Measurements from ENCODE around the gene CYP2C19.
"Not testable (repeated sequence)": the region's sequence is repeated elsewhere in the genome, so short reads cannot be mapped to it uniquely, and the experiment has no call there.

The CYP2C19 gene

DNA sequence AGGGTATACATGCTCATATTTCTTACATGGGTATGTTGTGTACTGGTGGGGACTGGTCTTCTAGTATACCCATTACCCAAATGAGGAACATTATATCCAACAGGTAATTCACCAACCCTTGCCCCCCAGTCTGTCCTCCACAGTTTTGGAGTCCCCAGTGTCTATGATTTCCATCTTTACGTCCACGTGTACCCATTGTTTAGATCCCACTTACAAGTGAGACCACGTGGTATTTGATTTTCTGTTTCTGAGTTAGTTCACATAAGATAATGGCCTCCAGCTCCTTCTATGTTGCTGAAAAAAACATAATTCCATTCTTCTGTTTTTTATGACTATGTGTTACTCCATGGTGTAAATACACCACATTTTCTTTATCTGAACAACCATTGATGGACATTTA lies 126.6 kb downstream of the CYP2C19 start:
- DNase-seq: no peak

DNA sequence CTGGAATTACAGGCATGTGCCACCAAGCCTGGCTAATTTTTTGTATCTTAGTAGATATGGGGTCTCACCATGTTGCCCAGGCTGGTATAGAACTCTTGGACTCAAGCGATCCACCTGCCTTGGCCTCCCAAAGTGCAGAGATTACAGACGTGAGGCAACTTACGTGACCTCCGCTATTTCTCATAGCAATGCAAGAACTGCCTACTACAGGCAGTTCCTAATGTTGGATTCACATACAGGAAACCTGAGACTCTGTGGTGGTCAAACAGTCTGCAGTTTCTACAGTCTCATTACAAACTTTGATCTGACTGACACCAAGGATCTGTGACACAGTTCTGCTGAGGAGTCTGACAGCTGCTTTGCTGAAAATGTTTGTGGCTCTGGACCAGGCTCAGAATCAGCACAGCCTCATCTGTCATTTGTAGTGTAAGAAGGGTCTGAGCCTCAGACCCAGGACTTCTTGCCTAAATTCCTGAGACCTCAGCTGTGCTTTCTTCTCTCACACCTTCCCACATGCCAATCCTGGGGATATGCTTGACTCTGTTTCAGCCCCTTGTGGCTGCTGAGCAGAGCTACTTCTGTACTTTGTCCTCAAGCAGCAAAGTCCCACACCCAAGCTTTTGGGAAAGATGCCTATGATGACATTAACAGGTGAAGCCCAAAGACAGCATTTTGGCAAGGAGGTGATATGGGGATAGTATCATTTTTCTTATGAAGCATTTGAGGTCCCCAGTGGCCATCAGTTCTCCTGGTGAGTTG lies 128.0 kb downstream of the CYP2C19 start:
- DNase-seq: no peak

DNA sequence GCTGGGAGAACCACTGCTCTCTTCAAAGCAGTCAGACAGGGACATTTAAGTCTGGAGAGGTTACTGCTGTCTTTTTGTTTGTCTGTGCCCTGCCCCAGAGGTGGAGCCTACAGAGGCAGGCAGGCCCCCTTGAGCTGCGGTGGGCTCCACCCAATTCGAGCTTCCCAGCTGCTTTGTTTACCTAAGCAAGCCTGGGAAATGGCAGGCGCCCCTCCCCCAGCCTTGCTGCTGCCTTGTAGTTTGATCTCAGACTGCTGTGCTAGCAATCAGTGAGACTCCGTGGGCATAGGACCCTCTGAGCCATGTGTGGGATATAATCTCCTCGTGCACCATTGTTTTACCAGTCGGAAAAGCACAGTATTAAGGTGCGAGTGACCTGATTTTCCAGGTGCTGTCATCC lies 135.9 kb downstream of the CYP2C19 start:
- DNase-seq: not testable (repeated sequence)

DNA sequence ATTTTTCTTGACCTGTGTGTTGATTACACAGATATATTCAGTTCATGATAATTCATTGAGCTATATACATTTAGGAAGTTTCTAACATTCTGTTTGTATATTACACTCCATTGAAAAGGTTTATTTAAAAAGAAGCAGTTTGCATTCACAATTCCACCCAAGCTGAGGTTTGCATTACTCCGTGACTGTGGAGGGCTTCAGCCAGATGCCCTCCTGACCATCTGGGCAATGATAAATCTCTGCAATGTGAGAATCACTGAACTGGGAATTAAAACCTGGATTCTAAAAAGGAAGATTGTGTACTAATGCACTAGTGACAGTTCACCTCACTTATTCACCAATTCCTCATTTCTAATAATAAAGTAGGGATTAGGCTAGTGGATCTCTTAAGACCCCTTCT lies 139.6 kb downstream of the CYP2C19 start:
- no peak for DNase-seq

DNA sequence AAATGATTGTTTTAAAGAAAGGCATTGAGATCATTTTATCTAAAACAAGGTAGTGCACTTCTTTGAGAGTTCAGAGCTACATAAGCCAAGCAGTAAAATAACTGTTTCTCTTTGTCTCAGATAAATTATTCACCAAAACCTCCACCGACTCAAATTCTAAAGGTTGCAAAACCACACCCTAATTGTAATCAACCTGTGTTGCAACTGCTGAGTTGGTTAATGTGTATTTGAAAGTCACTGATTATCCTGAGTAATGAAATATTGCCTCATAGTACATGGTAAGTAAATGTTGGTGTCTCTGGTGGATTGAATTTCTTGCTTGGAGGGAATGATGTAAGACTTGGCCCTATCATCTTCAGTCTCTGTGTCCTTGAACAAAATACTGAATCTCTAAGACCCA lies 140.1 kb downstream of the CYP2C19 start:
- no peak for DNase-seq
